ENCODE data around the gene DBET.
"Not testable (repeated sequence)": the region's sequence is repeated elsewhere in the genome, so short reads cannot be mapped to it uniquely, and the experiment has no call there.

Gene DBET

DNA sequence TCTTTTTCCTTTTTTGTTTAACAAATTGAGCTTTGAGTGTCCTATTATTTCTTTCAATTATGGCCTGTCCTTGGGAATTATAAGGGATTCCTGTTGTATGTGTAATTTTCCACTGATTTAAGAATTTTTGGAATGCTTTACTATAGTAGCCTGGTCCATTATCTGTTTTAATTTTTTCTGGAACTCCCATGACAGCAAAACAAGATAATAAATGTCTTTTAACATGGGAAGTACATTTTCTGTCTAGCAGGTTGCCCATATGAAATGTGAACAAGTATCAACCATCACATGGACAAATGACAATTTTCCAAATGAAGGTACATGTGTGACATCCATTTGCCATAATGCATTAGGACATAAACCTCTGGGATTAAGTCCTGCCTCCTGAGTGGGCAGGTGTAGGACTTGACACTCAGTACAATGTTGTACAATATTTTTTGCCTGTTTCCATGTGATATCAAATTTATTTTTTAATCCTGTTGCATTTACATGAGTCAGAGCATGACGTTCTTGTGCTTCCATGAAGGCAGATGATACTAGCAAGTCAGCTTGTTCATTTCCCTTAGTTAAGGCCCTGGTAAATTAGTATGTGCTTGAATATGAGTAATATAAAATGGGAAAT, 45.2 kb downstream of the DBET start:
- not testable (repeated sequence) for H3K4me1 Mint-ChIP-seq; H3K9me3 Mint-ChIP-seq; H3K36me3 Mint-ChIP-seq (ENCODE audit: low read depth); H3K27me3 Mint-ChIP-seq (ENCODE audit: low read depth); H3K27ac Mint-ChIP-seq; H3K4me3 Mint-ChIP-seq

DNA sequence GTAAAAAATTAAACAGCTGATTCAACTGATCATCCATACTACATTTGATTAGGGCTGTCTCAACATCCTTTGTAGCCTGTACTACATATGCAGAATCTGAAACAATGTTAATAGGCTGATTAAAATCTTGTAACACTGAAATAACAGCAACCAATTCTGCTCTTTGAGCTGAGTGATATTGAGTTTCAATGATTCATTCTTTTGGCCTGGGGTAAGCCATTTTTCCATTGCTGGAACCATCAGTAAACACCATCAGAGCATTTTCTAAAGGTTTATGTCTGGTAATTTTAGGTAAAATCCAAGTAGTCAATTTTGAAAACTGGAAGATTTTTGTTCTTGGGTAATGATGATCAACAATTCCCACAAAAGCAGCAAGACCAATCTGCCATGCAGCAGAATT, 45.7 kb downstream of the DBET start:
- not testable (repeated sequence) for H3K27me3 Mint-ChIP-seq (ENCODE audit: low read depth); H3K27ac Mint-ChIP-seq; H3K4me3 Mint-ChIP-seq; H3K4me1 Mint-ChIP-seq; H3K9me3 Mint-ChIP-seq; H3K36me3 Mint-ChIP-seq (ENCODE audit: low read depth)

- not testable (repeated sequence) for H3K4me1 Mint-ChIP-seq; H3K36me3 Mint-ChIP-seq (ENCODE audit: low read depth); H3K4me3 Mint-ChIP-seq; H3K27ac Mint-ChIP-seq; H3K27me3 Mint-ChIP-seq (ENCODE audit: low read depth); H3K9me3 Mint-ChIP-seq
Measured at GRCh38 chr4:190110570-190111295, 46.4 kb downstream of the DBET start.

- H3K9me3 Mint-ChIP-seq; H3K27ac Mint-ChIP-seq; H3K4me3 Mint-ChIP-seq; H3K4me1 Mint-ChIP-seq; H3K36me3 Mint-ChIP-seq (ENCODE audit: low read depth); H3K27me3 Mint-ChIP-seq (ENCODE audit: low read depth): not testable (repeated sequence)
Measured at GRCh38 chr4:190112879-190113278, 48.6 kb downstream of the DBET start.

GRCh38 chr4:190114991-190115390, 50.7 kb downstream of the DBET start:
- not testable (repeated sequence) for H3K4me1 Mint-ChIP-seq; H3K4me3 Mint-ChIP-seq; H3K27me3 Mint-ChIP-seq (ENCODE audit: low read depth); H3K27ac Mint-ChIP-seq; H3K9me3 Mint-ChIP-seq; H3K36me3 Mint-ChIP-seq (ENCODE audit: low read depth)

All from nephron (organoid).